SK-N-SH treated with all-trans-retinoic acid at 6 μM for 48 hours (cell line): ENCODE measurements around the gene NLRP9.
"Not testable (repeated sequence)": the region's sequence is repeated elsewhere in the genome, so short reads cannot be mapped to it uniquely, and the experiment has no call there.

Source experiments
- ATAC-seq: fragments of 200-7000 bp; cut with Tn5 transposase; 3 replicates; pipeline ENCODE4 v1.9.1; 2020; ENCODE audit warnings: mild to moderate bottlenecking, moderate library complexity
- ARNTL ChIP-seq: fragments of 450-650 bp; formaldehyde crosslinking; IDR thresholded peaks from 2 replicates; pipeline ENCODE4 v1.5.0; 2020; ENCODE audit warnings: low read depth, mild to moderate bottlenecking, moderate library complexity, borderline replicate concordance
- BACH2 ChIP-seq: fragments of 250-450 bp; sonication (Bioruptor Pico); IDR thresholded peaks from 2 replicates; pipeline ENCODE4 v1.9.0; 2021; ENCODE audit warnings: mild to moderate bottlenecking, borderline replicate concordance
- CREB5 ChIP-seq: fragments of 250-450 bp; sonication (Bioruptor Pico); IDR thresholded peaks from 2 replicates; pipeline ENCODE4 v1.5.1; 2020; ENCODE audit warnings: low read depth, mild to moderate bottlenecking, moderate library complexity
- CSDC2 ChIP-seq: fragments of 250-450 bp; sonication (Bioruptor Pico); IDR thresholded peaks from 2 replicates; pipeline ENCODE4 v1.5.0; 2020; ENCODE audit warnings: mild to moderate bottlenecking, moderate library complexity
- CSRNP3 ChIP-seq: fragments of 250-450 bp; sonication (Bioruptor Pico); IDR thresholded peaks from 2 replicates; pipeline ENCODE4 v1.5.1; 2021; ENCODE audit warnings: mild to moderate bottlenecking, moderate library complexity
- ESRRG ChIP-seq: fragments of 250-450 bp; sonication (Bioruptor Pico); IDR thresholded peaks from 2 replicates; pipeline ENCODE4 v1.6.1; 2021; ENCODE audit warnings: mild to moderate bottlenecking
- GLIS3 ChIP-seq: fragments of 250-450 bp; sonication (Bioruptor Pico); IDR thresholded peaks from 2 replicates; pipeline ENCODE4 v1.5.0; 2020; ENCODE audit warnings: mild to moderate bottlenecking, moderate library complexity
- ISL1 ChIP-seq: fragments of 250-450 bp; sonication (Bioruptor Pico); IDR thresholded peaks from 2 replicates; pipeline ENCODE4 v2.1.2; 2022; ENCODE audit warnings: mild to moderate bottlenecking, moderate library complexity
- OSR1 ChIP-seq: fragments of 250-450 bp; sonication (Bioruptor Pico); IDR thresholded peaks from 2 replicates; pipeline ENCODE4 v1.8.0; 2022; ENCODE audit warnings: moderate library complexity, mild to moderate bottlenecking, inconsistent platforms
- PATZ1 ChIP-seq: fragments of 250-450 bp; sonication (Bioruptor Pico); IDR thresholded peaks from 2 replicates; pipeline ENCODE4 v1.8.0; 2020; ENCODE audit warnings: mild to moderate bottlenecking, moderate library complexity, borderline replicate concordance
- POU6F1 ChIP-seq: fragments of 250-450 bp; sonication (Bioruptor Pico); IDR thresholded peaks from 2 replicates; pipeline ENCODE4 v1.8.0; 2021; ENCODE audit warnings: low read depth, mild to moderate bottlenecking, moderate library complexity, borderline replicate concordance
- PPARA ChIP-seq: fragments of 250-450 bp; sonication (Bioruptor Pico); IDR thresholded peaks from 2 replicates; pipeline ENCODE4 v1.5.0; 2020; ENCODE audit warnings: mild to moderate bottlenecking, borderline replicate concordance
- RARB ChIP-seq: fragments of 250-450 bp; sonication (Bioruptor Pico); IDR thresholded peaks from 2 replicates; pipeline ENCODE4 v1.8.0; 2021; ENCODE audit warnings: mild to moderate bottlenecking, moderate library complexity
- SNAI2 ChIP-seq: fragments of 250-450 bp; sonication (Bioruptor Pico); IDR thresholded peaks from 2 replicates; pipeline ENCODE4 v1.5.0; 2020; ENCODE audit warnings: mild to moderate bottlenecking, moderate library complexity
- TCF4 ChIP-seq: fragments of 250-450 bp; sonication (Bioruptor Pico); IDR thresholded peaks from 2 replicates; pipeline ENCODE4 v1.8.0; 2021; ENCODE audit warnings: mild to moderate bottlenecking, moderate library complexity, borderline replicate concordance
- TOX ChIP-seq: fragments of 250-450 bp; sonication (Bioruptor Pico); IDR thresholded peaks from 2 replicates; pipeline ENCODE4 v1.8.0; 2021; ENCODE audit warnings: mild to moderate bottlenecking, moderate library complexity, borderline replicate concordance
- ZC3H10 ChIP-seq: fragments of 250-450 bp; sonication (Bioruptor Pico); IDR thresholded peaks from 2 replicates; pipeline ENCODE4 v1.5.1; 2021; ENCODE audit warnings: mild to moderate bottlenecking, moderate library complexity
- ZFP3 ChIP-seq: fragments of 250-450 bp; sonication (Bioruptor Pico); IDR thresholded peaks from 2 replicates; pipeline ENCODE4 v1.5.0; 2020; ENCODE audit warnings: mild to moderate bottlenecking, moderate library complexity
- ZFP30 ChIP-seq: fragments of 450-650 bp; formaldehyde crosslinking; IDR thresholded peaks from 2 replicates; pipeline ENCODE4 v1.5.0; 2022; ENCODE audit warnings: mild to moderate bottlenecking, moderate library complexity
- ZNF565 ChIP-seq: fragments of 450-650 bp; formaldehyde crosslinking; conservative IDR thresholded peaks from 2 replicates; pipeline ENCODE4 v1.5.0; 2020; ENCODE audit warnings: low read depth, mild to moderate bottlenecking, moderate library complexity
- ZNF70 ChIP-seq: fragments of 450-650 bp; formaldehyde crosslinking; IDR thresholded peaks from 2 replicates; pipeline ENCODE4 v1.5.0; 2020; ENCODE audit warnings: mild to moderate bottlenecking, moderate library complexity
- ZNF8 ChIP-seq: fragments of 450-650 bp; formaldehyde crosslinking; IDR thresholded peaks from 2 replicates; pipeline ENCODE4 v1.5.0; 2020; ENCODE audit warnings: mild to moderate bottlenecking, moderate library complexity

The NLRP9 gene

GRCh38 chr19:55720801-55721200 is 17.4 kb downstream of the NLRP9 start:
- no peak for TF ChIP-seq ARNTL
- no peak for TF ChIP-seq TCF4 (CRISPR knock-in tag)
- no peak for TF ChIP-seq ZFP30 (CRISPR knock-in tag)
- no peak for TF ChIP-seq ZNF8 (CRISPR knock-in tag)
- TF ChIP-seq ZNF70: no peak
- no peak for TF ChIP-seq CREB5 (CRISPR knock-in tag)
- no peak for TF ChIP-seq GLIS3 (CRISPR knock-in tag)
- ATAC-seq: no peak

GRCh38 chr19:55720214-55720746 is 17.9 kb downstream of the NLRP9 start:
- no peak for ATAC-seq
- TF ChIP-seq POU6F1 (CRISPR knock-in tag) (no peak), TOX (CRISPR knock-in tag) (no peak), ARNTL (no peak), ZNF8 (CRISPR knock-in tag) (no peak)
- TF ChIP-seq, all 23 proteins: peak for 0

GRCh38 chr19:55717879-55718711 is 20.1 kb downstream of the NLRP9 start:
- ATAC-seq: not testable (repeated sequence)

- TF ChIP-seq CSRNP3 (CRISPR knock-in tag): no peak
- TF ChIP-seq POU6F1 (CRISPR knock-in tag): no peak
- TF ChIP-seq ZNF70: no peak
- TF ChIP-seq ARNTL: no peak
- no peak for TF ChIP-seq ZFP3 (CRISPR knock-in tag)
- no peak for TF ChIP-seq ESRRG (CRISPR knock-in tag)
- no peak for TF ChIP-seq RARB (CRISPR knock-in tag)
- TF ChIP-seq ISL1 (CRISPR knock-in tag): no peak
- TF ChIP-seq TCF4 (CRISPR knock-in tag): no peak
- TF ChIP-seq TOX (CRISPR knock-in tag): no peak
- TF ChIP-seq BACH2 (CRISPR knock-in tag): no peak
- no peak for TF ChIP-seq OSR1 (CRISPR knock-in tag)
- no peak for TF ChIP-seq PATZ1
- no peak for TF ChIP-seq ZFP30 (CRISPR knock-in tag)
- no peak for ATAC-seq
Measured at GRCh38 chr19:55717251-55717650, 21.0 kb downstream of the NLRP9 start.

- no peak for ATAC-seq
- TF ChIP-seq PPARA (CRISPR knock-in tag) (no peak), ZNF70 (no peak), ZFP30 (CRISPR knock-in tag) (no peak), ESRRG (CRISPR knock-in tag) (no peak), TCF4 (CRISPR knock-in tag) (no peak), GLIS3 (CRISPR knock-in tag) (no peak), CSDC2 (CRISPR knock-in tag) (no peak), ZNF8 (CRISPR knock-in tag) (no peak), POU6F1 (CRISPR knock-in tag) (no peak), RARB (CRISPR knock-in tag) (no peak), ZC3H10 (CRISPR knock-in tag) (no peak), ARNTL (no peak), TOX (CRISPR knock-in tag) (no peak), SNAI2 (no peak), ZFP3 (CRISPR knock-in tag) (no peak), ZNF565 (CRISPR knock-in tag) (no peak)
Measured at GRCh38 chr19:55716531-55716930, 21.7 kb downstream of the NLRP9 start.
